ENCODE measurements around the gene DYSF.

The DYSF gene

DNA sequence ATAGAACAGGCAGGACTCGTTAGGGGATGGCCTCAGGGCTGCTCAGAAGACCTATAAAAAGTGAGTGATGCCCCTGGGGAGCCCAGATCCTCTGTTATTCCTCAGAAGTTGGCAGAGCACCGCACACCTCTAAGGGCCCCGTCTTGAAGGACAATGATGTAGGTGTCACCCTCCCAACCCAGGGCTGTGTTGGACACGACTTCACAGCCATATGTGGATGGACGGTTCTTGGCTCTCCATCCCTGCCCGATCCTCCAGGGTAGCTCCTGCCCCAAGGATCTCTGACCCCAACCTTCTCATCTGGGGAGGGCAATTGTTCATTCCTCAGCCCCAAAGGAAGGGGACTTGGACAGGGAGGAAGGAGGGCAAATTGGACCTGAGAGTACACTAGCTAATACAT, 246.1 kb downstream of the DYSF start:
- DNase-seq, result no peak

DNA sequence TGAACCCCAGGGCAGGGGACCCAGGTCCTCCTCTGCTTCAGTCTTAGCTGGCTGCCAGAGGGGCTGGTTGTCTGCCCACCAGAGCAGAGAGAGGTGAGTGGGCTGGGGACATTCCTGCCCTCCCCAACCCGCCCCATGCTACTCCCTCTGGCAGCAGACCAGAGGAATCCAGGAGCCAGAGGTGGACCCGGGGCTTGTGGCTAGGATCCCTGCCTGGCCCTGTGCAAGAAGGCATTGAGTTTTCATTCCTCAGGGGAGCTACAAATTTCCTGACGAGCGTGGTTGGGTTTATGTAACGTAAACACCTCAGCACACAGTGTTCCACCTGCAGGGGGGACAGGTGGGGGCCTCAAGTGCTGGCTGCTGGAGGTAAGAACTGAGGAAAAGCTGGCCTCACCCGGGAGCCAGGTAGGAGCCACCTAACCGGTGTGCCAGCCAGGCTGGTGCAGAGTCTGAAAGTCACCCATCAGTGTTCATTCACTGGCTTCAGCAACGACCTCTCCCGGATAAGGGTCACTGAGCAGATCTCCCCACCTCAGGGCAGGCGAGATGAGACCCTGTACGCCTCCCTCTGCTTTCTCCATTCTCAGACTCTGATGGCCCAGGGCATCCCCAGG, 246.8 kb downstream of the DYSF start:
- no peak for DNase-seq

DNA sequence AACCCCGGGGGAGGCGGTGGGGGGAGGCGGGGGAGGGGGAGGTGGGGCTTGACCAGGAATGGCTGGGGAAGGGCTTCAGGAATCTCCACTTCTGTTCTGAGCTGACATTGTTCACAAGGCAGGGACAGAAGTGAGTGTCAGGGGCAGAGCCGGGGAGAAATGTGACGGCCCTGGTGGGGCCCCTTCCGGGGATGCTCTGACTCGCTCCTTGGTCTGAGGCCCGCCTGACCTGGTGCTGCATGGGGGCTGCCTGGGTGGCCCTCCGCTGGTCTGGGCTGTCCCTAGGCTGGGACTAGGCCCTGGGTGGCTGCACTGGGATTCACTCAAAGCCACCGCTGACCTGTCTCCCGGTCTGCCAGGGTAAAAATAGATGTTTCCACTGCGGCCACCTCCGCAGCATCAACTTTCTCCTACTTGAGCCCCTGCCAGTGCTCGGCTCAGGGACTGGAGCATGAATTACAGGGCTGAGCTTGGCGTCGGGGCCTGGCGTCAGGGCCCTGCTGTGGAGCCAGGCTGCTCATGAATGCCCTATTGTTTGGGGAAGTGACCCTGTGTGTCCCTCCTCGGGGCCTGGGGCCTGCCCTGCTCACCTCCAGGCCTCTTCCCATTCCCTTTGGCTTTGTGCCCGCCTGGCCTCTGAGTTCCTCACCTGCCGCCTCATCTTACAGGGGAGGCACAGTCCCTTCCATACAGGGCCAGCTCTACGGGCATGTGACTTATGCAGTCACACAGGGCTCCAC, 247.5 kb downstream of the DYSF start:
- no peak for DNase-seq

DNA sequence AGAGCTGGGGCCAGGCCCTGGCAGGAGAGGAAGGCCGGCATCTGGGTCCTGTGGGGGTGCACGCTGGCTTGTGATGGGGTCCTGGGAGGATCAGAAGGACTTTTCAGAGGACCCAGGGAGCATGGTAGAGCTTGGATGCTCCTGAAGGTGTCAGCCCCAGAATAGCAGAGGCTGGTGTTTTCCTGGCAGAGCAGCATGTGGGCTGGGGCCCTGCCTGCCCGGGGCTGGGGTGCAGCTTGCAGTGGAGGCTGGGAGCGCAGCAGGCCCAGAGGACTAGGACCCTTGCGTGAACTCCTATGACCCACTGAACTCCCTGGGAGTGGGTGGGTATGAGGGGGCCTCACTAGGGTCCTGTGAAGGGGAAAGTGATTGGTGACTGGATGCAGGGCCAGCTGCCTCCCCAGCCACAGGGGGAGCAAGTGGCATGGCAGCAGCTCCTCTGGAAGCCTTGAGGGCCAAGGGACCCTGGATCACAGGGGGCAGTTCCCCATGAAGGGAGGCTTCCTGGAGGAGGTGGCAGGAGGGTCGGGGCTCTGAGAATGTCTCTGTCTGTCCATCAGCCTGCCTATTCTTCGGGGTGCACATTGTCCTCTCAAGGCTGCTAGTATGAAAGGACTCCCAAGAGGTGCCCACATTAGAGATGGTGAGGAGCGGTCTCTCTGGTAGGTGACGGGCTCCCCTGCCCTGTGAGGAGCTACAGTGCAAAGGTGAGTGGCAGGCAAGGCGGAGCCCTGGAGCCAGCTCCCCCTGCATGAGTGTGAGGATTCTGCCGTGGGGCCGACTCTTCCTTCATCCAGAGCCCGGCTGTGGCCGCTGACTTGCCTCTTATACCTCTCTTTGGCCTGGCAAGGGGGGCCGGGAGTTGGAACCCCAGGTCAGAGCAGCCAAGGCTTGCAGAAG, 249.0 kb downstream of the DYSF start:
- no peak for DNase-seq

DNA sequence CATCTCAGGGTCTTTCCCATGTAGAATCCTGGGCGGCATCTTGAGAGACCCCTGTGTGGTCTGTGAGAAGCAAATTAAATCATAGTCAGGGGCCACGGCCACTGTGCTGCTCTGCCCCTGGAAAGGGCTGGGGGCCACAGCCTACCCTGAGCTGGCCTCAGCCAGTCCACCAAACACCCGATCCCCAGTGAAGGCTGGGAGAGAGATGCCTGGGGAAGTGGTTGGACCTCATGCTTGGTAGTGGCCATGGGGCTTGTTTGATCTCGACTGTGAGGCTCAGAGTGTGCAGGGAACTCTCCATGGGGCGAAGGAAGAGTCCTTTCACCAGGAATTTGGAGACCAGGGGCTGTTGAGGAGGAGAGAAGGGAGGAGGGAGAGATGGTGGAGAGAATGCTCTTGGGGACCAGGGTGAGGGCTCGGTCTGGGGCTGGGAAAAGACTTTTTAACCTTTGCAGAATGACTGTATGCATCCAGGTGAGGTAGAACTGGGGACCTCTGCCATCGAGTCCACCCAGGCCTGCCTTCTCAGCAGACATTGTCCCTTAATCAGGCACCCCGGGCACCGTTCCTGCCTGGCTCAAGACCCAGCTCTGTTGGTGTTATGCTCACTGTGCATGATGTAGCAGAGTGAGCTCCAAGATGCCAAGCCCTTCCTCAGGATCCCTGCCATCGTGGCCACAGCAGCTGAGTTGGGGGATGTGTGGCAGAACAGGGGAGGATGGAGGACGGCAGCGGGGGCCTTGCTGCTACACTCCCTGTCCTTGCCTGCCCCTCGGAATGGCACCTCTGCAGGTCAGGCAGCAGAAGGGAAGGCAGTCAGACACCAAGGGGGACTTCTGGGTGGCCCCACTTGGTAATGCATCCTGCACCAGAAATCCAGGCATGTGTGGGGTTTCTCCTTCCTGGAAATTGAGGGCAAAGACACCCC, 249.9 kb downstream of the DYSF start:
- DNase-seq, result no peak

DNA sequence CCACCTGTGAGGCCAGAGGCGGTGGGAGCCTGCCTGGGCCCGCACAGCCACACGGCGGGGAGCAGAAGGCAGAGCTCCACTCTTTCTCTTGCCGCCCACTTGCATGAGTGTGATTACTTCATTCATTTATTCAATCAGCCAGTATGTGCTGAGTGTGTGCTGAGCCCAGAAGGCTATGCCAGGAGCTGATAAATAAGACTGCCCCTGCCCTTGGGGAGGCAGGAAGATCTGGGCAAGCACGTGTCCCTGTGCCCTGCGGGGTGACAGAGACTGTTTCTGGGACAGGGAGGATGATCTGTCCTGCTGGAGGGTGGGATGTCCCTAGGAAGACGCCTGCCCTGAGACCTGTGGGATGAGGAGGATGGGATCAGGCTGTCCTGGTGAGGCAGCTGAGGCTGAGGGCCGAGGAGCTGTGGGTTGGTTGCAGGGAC, 250.8 kb downstream of the DYSF start:
- DNase-seq, result no peak

DNA sequence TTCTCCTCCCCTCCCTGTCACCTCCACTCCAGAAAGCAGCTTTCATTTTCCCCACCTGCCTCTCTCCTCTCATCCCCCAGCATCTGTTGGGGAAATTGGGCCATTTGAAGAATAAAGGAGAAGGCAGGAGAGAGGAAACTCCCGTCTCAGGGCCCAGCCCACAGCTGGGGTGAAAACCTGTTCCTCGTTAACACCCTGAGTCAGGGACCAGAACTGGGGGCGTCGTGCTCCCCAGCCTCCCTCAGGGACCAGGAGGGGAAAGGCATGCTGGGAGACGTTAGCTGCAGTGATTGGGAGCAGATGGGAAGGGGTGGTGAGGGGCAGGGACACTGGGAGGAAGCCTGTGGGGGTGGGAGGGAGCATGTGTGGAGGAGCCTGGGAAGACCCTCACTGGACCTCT, 251.3 kb downstream of the DYSF start:
- no peak for DNase-seq

DNA sequence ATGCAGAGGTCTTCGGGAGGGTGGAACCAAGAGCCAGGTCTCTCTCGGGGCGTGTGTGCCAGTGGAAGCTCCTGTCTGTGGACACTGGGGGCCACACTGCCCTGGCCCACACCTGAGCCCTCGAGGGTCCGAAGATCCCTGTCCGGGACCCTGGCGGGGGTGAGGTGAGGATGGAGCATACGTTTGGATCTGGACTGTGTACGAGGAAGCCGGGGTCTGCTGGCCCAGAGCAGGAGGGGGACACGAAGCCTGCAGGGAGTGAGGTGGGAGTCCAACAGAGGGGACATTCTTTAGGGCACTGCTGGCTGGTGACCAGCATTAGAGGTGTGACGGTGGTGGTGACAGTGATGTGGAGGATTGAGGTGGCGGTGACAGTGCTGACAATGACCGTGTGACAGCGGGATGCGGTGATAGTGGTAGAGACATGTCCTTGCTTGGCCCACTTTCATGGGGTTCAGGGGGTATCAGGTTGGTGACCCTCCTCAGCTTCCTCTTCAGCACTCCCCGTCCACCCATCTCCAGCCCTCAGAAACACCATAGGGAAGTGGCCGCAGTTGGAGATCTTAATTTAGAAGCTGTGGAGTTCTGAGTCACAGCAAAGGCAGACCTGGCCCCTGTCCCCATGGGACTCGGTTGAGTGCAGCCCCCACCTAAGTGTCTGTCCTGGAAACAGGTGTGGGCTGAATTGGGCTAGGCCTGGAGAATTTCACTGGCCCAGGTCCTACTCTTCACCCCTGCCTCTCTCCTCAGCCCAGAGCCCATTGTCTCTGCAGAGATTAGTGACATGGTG, 252.0 kb downstream of the DYSF start:
- no peak for DNase-seq

DNA sequence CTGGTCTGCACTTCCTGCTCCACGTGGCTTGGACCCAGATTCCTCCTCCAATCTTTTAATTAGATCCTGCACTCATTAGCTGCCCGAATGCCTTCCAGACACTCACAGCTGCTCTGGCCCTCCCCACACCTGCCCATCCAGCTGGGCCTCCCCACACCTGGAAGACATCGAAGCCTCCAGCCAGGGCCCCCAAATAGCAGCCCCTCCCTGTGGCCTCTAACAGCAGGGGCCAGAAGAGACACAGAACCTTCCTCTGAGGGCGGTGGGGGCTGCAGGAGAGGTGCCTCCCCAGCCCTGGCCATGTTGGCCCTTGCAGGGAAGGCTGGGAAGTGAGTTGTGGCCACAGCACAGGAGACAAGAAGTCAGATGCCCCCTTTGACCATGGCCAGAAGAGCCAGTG, 252.8 kb downstream of the DYSF start:
- no peak for DNase-seq

DNA sequence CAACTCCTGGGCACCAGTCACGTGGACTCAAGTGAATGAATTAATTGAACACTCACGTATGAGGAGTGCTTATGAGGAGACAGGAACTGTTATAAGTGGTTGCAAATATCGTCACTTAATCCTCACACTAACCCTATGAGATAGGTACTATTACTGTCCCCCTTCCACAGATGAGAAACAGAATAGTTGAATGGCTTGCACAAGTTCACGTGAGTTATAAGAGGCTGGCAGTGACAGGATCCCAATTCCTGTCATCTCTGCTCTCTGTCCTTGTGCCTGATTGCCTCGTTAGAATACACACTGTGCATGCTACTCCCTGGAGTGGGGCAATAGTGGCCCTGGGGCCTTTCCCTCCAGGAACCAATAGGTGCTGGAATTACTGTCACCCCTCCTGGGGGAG, 253.5 kb downstream of the DYSF start:
- no peak for DNase-seq

DNA sequence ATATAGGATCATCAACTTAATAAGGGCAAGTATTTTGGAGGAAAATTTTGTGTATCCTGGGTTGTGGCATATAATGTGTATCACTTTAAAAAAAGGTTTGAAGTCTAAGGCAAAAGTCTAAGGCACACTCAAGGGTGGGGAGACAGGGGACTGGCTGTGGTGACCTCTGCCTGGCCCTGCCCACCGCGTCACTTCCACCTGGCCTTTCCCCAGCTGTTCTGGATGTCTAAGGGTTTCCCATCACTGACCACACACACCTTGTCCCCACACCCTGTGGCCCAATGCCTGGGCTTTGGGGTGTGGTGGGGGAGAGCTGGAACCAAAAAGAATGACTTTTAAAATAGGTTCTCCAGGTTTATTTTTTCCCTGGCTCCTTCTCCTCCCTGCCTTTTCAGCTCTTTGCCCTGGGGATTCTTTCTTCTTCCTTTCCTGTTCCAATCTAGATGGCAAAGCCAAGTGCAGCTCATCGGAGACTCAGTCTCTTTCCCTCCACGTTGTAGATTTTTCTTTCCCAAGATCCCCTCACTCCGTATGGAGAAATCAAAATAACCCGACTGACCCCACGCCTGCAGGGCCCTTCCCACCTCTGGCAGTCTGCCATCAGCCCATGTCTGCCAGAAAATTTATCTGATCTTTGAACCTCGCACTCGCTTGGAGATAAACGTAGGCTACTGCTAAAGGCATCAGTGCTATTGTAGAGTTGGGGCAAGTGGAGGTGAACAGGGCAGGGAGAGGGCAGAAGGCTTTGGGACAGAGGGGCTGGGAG, 257.2 kb downstream of the DYSF start:
- DNase-seq, result no peak

DNA sequence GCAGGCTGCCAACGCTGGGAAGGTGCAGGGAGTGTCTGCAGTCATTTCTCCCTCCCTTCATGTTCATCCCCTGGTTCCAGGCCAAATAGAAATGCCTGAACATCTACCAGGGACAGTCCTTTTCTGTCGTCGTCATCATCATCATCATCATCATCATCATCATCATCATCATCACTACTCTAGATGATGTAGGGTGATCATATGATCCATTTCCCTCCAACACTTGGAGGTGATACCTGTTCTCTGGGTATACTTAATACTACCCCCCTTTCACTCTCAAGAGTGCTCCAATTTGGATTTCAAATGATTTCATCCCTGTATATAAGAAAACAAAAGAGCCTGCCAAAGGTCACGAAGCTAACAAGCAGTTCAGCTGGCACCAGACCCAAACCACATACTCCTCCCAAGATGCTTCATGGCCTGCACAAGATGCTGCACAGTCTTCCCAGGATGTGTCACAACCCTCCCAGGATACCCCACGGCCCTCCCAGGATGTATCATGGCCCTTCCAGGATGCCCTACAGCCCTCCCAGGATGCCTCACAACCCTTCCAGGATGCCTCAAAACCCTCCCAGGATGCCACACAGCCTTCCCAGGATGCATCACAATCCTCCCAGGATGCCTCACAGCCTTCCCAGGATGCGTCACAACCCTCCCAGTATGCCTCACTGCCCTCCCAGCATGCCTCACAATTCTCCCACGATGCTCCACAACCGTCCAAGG, 257.9 kb downstream of the DYSF start:
- no peak for DNase-seq

DNA sequence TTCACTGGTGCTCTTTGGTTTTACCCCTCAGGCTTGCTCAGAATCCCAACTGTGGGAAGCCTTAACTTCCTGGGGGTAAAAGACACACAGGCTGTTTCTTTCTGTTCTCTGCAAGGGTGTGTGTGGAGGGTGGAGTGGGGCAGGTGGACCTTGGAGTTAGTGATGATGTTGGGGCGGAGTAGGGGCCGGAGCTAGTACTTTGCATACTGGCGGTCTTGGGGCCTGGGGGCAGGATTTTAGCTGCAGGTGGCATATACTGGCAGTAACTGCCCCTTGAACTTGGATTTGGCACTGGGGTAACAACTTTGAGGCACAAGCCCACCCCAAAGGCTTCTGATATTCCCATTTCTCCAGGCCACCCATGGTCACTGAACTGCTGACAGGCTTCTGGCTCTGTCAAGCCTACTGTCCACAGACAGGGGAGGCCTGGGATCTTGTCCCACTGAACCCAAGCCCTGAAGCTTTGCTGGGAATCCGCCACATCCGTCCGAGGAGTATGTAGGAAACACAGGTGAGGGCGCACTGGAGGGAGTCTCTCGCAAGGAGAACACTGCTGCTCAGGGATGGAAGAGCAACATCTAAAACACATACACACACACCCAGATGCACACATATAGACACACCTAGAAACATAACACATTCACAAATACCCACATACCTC, 258.9 kb downstream of the DYSF start:
- no peak for DNase-seq

DNA sequence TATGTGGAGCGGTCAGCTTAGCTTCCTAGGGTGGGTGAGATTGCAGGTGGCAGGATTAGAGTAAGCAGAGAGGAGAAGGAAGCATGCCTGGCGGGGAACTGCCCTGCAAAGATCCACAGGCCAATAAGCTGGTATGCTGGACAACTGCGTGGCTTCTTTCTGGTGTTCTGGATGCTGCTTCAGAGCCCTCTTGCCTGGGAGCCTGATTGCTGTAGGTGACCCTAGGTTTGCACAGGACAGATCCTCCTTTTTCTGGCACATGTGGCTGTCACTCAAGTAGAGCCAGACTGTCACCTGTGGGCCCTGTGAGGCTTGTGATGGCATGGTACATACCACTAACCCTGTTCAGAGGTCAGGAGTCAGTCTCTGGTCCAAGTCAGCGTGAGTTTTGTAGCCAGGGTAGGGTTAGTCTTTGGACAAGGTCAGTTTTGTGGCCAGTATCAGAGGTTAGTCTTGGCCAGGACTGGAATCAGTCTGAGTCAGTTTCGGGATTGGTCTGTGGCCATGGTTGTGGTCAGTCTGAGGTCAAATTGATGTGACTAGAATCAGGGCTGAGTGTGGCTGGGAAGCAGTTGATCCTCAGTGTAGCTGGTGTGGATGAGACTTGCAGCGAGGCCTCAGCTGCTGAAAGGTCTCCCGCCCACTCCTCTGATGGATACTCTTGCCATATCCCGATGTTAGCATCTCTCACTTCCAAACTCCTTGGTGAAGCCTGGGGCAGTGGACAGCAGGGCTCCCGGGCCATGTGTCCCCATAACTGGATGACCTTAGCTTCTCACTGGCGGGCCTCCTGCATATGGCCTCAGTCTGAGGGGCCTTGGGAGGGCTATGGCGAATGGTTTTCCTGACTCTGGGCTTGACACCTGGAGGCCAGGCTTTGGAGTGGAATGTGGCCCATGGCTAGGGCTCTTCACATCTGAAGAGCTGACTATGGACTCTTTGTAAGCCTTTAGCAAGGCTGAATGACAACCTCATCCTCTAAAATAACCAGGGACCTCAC, 260.5 kb downstream of the DYSF start:
- DNase-seq, result no peak

DNA sequence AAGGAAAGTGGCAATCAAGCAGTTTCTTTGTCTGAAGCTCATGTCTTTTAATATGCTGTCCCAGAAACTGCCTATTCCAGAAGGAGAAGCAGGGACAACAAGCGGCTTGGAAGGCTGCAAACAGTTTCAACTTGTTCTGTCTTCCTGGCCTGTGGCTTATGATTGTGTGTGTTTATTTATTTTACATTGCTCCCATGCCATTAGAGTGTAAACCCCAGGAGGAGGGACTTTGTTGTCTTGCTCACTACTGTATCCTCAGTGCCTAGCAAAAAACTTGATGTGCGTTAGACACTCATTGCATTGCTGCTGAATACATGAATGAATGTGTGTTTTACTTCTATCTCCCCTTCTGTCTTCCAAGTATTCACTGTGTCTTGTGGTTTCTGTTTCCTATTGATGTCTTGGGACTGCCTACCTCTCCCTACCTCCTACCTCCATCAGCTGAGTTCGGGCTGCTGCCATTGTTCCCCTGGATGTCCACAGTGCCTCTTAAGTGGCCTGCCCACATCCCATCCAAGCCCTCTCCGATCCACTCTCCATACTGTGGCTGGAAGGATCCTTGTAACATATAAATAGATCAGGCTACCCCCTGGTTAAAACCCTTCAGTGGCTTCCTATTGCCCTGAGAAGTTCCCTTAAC, 261.4 kb downstream of the DYSF start:
- DNase-seq, result no peak

DNA sequence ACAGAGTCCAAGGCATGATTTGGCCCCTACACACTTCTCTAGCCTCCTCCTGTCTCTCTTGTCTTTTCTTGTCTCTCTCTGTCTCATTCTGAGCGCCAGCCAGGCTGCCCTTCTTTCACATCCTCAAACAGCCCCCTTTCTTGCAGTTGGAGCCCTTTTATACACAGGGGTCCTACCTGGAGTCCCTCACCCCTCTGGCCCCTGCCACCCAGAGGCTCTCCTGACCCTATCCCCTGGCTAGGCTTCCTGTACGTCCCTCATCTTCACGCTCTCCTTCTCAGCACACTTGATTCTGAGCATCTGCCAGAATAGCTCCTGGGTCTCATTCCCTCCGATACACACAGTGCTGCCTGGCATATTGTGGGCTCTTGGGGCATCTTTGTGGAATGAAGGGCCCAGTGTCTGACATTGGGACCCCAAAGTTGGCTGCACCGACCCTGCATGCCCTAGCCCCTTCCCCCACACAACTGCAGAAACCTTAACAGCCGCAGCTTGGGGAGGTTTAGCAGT, 261.9 kb downstream of the DYSF start:
- no peak for DNase-seq

DNA sequence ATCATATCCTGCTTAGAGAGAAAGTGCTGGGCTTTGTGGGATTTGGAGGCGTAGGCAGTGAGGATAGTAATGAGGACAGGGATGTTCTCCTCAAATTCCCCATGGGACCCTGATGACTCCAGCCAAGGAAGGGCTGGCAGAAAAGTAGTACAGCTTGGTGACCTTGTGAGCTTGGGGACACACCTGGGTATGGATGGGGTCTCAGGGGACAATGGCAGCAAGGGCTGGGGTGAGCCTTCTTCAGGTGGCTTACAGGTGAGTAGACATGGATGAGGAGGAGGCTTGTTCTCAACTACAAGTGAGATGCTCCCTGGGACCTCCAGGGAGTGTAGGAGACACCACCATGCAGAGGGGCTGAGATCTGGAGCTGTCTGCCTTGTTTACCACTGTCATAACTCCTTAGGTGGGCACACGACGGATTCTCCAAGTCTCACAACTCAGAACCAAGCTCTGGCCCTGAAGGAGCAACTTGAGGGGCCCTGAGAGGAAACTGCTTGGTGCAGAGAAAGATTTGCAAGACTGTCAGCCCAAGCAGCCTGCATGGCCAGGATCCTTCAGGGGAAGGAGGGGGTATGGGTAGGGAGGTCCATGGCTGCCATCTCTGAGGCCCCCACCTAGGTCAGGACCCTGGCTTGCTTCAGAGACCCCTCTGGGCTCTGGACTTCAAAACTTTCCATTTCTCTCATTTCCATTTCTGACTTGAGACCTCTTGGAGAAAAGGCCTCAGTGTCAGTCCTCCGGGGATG, 262.8 kb downstream of the DYSF start:
- no peak for DNase-seq
